NCI-H345 (cell line): Measurements from ENCODE around the gene DRD2.

ENCODE experiments used
- DNase-seq: peaks from one replicate; lab custom pipeline; 2025; lab: John Stamatoyannopoulos, UW

Gene DRD2

DNA sequence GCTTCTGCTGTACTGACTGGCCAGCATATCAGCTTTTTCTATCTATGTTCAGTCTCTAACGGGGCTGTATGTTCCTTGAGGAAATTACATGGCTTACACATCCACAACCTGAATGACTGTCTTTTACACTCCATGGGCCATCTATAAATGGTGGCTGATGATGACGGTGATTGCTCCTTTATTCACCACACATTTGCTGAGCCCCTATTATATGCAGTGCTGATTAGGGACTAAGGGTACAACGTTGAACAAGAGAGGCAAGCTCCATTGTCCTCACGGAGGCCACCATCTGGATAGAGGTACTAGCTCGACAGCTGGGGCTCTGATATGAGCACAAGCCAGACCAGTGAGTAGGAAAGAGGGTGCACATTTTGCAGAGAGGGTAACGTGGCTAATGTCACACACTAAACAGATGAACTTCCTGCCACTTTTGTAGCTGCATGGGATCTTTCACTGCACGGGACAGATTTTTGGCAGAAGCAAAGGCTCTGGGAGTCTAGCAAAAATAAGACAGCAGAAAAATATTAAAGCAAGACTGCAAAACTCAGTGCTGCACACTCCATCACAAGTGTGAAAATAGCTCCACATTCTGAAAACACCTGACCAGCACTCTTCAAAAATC, 30.6 kb downstream of the DRD2 start:
- DNase-seq: no peak

DNA sequence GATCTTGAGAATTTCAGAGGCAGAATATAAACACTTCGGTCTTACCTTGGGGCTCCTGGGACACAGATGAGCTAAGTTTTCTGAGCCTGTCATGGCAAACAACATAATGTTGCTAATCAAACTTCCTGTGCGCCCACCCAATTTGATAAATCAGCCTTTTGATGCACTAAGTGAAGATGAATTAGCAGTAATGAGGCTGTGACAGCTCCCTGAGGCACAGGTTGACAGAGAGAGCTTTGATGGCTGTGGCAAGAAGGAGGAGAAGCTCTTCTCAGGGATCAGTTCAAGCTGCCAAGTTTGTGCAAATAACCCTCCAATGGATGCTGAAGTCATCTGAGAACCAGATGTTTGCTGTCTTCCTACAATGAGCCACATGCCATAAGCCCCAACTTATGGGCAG, 34.4 kb downstream of the DRD2 start:
- DNase-seq: no peak

DNA sequence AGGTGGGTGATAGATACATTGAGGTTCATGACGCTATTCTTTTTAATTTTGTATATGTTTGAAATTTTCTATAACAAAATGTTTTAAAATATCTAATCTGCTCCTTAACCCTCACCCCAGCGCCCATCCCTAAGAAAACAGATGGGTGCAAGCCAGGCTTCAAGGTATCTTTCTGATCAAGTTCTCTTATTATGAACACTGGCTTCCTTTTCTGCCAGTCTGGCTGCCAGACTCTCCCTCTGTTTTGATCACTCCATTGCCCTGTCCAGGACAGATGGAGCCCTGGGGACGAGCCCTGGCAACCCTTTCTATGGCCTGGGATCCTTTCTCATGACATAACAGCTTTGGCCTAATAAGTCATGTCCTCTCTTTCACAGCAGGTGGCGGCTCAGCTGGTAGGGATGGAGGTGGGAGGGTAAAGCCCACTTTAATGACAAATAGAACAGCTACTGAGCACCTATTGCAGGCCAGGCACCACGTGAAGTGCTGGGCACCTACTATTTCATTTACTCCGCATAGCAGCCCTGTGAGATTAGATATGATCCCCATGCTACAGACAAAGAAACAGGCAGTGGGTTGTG, 38.4 kb downstream of the DRD2 start:
- DNase-seq: no peak

DNA sequence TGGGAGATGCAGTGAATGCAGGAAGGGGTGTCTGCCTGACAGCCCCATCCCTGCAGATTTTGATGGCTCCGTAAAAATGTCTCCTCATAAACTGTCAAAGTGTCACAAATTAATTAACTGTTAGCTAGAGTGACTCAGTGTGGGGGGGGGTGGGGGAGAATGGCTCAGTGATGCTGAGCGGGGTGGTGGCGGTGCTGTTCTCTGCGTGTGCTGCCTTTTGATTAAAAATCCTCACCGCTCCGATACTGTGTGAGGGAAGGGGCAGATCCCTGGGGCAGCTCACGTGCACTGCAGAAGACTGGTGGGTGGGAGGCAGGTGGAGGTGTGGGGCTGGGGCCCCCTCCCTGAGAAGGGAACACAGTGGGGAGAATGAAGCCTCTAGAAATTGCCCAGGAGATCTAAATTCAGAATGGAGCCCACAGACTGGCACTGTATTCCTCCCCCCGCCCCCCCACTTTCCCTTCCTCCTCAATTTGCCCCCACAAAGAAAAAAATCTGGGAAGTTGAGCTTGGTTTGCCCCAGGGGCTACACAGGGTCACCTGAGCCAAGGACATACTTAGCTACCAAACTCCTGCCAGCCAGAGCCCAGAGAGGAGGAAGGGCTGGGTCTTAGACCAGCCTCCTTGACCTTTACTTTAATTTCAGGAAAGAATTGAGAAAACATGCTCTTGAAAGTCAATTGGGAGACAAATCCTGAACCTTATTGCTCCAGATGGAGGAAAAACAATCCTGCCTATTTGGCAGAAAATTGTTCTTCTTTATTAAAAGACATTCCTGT, 39.8 kb downstream of the DRD2 start:
- DNase-seq: no peak

DNA sequence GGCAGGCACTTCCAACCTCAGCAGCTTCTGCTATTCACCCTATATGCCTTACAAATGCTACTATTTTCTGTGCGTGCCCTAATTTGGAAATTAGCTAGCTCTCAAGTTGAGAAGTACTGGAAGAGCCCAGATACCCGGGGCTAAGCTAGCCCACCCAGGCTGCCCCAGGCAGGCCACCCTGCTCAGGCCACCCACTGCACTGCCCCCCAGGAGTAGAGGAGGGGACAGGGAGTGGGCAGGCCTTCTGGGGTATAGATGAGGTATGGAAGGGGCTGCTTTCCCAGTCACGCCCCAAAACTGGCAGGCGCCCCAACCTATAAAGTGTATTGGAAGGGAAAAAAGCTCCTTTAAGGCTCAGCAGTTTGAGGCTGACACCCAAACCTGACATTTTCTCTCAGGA, 43.5 kb downstream of the DRD2 start:
- no peak for DNase-seq

DNA sequence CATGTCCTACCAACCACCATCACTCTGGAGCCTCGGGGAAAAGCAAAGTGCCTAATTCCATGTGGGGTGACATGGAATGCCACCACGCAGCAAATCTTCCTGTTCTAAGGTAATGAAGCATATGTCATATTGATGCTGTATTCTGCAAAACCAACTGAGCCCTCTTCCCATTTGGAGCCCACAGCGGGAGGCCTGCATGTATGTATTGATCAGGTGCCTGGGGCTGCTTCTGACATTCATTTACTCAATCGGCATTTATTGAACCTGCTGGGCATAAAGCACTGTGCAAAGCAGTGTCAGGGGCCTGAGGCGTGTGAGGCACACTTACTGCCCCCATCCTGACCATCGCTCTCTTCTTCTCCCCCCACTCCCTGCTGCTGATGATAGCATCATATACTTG, 48.5 kb downstream of the DRD2 start:
- DNase-seq: no peak

DNA sequence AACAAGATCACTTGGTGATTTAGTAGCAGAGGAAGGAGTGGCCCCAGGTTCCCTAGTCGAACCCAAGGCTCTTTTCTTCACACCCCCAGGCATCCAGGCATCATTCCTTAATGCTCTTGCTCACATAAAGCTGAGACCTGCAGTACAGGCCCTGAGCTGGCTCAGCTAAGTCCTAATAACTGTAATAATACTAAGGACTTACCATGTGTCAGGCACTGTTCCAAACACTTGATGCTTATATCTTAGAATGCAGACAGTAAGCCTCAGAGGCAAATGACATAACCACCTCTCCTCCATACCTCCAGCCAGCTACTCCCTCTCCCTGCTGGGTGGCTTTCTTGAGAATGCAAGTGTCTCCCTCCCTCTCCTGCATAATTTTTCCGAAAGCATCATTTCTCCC, 54.4 kb downstream of the DRD2 start:
- no peak for DNase-seq

DNA sequence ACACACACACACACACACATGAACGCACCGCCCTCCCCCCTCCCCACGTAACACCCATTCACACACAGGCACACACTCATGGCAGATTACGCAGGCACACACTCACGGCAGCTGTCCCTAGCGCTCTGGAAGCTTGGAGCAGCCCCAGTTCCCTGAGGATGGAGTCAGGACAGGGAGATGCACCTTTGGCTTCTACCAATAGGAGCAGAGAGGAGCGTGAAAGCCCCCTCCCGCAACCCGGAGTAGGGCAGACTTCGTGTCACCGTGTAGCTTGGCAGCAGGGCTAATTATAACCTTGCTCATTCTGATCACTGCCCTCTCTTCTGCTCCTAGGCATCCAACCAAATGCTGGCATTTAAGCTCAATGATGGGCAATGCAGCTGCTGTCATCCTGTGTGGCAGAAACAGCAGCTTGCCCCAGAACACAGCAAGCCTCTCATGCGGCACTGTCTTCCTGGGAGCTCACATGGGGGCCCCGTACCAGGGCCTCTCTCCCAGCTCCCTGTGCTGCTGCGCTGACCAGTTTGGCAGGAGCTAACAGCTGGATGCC, 55.7 kb downstream of the DRD2 start:
- no peak for DNase-seq

DNA sequence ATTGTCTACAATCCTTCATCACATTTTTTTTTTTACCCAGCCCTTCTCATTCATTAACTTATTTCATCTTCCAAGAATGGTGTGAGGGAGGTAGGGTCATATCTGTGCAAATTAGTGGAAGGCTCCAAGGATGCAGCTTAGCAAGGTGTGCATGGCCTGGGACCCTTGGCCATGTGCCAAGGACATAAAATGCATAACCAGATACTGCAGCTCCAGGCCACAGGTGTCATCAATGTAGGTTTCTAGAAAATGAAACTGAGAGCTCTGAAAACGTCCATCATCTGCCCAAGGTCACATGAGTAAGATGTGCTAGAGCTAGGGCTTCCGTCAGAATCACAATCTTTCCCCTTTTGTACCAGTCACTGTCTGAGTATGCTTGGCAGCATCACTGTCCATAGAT, 57.8 kb downstream of the DRD2 start:
- no peak for DNase-seq

DNA sequence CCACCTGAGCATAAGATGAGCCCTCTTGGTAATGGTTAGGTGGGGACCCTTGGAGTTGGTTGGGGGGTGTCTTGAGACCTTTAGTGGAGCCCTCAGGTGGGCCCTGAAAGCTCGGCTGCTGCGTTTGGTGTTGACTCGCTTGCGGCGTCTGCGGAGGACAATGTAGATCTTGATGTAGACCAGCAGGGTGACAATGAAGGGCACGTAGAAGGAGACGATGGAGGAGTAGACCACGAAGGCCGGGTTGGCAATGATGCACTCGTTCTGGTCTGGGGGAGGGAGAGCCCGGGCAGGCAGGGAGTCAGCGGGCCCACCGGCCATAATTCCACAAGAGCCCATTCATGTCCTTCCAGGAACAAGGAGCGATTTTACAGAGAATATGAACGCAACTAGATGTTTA, 59.9 kb downstream of the DRD2 start:
- DNase-seq: no peak

DNA sequence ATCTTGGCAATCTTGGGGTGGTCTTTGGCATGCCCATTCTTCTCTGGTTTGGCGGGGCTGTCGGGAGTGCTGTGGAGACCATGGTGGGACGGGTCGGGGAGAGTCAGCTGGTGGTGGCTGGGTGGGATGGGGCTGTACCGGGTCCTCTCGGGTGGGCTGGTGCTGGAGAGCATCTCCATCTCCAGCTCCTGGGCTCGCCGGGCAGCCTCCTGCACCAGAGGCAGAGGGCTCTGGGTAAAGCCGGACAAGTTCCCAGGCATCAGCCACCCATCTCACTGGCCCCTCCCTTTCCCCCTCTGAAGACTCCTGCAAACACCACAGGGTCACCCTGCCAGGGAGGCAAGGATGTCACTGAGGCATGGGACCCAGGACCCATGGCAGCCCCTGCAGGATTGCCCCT, 62.5 kb downstream of the DRD2 start:
- no peak for DNase-seq

DNA sequence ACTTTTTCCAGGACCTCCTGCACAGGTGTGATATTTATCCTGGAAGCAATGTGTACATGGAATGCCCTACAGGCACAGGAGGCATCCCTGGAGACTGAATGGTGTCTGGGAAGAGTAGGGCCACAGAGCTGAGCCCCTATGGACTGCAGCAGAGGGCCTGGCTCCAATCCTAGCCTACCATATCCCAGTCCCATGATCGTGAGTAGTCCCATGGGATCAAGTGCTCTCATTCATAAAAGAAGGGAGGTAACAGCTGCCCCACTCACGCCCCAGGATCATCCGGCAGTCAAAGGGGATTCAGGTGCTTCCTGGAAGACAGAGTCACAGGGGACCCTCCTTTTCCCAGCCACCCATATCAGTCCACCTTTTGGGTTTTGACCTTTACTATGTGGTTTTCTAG, 63.7 kb downstream of the DRD2 start:
- DNase-seq: peak; percentile 53

DNA sequence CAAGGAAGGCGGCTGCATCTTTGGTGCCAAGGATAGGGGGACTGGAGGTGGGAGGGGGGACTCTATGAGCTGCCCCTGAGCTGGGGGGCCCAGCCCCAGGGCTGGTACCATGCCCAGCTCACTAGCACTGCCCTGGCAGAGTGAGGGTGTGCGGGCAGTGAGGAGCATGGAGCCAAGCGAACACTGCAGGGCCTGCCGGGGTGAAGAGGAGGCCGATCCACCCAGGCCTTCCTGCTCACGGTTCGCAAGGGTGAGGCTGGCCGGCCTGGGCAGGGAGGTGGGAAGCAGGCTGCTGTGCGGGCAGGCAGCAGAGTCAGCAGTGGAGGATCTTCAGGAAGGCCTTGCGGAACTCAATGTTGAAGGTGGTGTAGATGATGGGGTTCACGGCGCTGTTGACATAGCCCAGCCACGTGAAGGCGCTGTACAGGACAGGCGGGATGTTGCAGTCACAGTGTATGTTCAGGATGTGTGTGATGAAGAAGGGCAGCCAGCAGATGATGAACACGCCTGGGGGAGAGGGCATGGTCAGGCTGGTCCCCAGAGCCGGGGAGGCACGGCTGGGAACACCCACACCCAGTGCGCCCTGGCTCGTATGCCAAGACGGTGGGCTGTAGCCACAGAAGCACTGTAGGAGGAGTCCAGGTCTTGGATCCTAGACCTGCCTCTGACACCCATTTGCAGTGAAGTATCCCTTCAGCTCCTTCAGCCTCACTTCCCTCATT, 64.6 kb downstream of the DRD2 start:
- no peak for DNase-seq

DNA sequence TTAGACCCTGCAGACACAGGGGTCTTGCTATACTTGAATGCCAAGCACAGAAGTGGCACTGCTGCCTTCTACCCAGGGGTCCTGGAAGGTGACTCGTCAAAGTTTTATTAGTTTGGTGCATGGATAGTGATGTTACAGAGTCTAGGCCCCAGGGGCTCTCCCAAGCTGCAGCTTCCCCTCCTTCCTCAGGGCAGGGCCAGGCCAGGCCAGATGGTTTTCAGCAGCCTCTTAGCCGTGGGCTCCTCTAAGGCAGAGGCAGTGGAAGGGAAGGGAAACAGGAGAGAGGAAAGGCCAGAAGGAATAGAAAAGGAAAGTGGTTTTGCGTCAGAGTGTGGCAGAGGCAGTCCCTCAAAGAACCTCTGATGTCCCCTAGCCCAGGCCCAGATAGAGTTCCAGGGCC, 65.7 kb downstream of the DRD2 start:
- DNase-seq: no peak

DNA sequence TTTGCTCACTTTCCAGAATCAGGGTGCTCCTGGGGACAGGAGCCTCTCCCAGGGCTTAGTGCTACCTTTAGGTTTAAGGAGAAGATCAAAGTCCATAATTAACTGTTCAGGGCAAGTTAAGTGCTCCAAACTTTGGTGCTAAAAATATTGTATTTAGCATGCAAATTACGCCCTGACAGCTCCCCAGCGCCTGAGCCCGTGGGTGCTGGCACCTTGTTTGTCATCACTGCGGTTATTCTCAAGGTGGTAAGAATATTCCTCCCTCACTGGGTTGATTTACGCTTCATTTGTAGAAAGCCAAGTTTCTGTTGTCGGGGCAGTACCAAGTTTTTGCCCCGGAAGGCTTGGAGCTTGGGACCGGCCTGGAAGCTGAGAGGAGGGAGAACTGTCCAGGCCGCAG, 66.3 kb downstream of the DRD2 start:
- DNase-seq: no peak

DNA sequence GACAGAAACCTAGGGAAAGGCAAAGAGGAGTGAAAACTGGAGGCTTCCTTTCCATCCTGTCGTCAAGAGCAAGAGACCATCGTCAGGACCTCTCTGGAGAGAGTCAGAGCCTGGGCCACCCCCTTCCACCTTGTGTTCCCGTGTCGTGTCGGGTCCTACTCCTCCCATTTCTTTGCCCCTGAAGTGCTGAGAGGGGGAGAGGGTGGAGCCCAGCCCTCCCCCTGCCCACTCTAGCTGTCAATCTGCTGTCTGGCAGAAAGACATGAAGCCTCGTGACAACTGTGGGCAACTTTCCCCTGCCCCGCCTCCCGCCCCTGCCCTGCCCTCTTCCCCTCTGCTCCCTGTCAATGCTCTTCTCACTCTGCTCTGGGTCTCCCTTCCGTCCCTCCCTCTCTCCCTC, 67.0 kb downstream of the DRD2 start:
- DNase-seq: no peak

DNA sequence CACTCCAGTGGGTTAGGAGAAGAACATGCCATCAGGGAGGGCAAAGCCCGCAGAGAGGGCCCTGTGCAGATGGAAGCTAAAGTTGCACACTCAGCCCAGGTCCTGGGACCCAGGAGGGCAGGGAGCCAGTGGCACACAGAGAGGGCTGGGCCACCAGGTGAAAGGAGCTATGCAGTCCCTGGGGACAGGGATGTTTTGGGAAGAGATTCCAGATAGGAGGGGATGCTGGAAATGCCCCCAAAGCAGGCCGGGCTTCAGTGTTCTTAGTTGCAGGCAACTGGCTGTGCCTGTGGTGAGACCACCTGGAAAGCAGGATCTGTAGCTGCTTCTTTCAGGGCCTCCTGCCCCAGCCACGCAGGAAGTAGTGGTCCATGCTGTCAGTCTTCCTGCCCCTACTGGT, 68.0 kb downstream of the DRD2 start:
- no peak for DNase-seq

DNA sequence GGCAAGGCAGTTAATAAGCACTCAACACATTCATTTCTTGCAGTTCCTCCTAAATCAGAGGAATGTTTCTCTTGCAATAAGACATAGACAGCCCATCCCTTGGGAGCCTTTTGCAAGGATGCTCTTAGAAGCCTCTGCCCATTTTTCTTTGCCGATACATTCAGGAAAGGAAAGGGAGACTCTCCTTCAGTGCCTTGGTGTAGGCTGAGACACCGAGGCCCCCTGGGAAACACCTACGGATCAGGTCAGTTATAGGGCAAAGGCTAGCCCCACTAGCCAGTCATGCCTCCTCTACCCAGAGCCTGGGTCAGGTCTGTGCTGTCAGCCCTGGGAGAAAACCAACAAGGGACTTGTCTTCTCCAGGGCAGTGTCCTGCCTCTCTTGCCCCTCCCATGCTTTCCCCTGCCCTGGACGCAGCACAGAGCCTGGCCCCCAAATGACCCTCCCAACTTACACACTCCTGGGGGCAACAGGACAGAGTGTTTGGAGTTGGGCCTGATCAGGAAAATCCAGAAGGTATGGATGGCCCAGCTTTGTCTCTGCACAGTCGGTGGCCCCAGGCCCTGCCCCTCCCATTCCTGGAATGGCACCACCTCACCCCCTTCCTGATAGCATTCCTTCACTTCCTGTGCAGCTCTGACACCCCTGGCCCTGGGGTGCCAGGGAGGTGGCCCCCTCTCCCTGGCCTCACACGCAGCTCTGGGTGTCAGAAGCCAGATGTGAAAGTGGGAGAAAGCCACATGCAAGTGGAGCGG, 69.3 kb downstream of the DRD2 start:
- no peak for DNase-seq

DNA sequence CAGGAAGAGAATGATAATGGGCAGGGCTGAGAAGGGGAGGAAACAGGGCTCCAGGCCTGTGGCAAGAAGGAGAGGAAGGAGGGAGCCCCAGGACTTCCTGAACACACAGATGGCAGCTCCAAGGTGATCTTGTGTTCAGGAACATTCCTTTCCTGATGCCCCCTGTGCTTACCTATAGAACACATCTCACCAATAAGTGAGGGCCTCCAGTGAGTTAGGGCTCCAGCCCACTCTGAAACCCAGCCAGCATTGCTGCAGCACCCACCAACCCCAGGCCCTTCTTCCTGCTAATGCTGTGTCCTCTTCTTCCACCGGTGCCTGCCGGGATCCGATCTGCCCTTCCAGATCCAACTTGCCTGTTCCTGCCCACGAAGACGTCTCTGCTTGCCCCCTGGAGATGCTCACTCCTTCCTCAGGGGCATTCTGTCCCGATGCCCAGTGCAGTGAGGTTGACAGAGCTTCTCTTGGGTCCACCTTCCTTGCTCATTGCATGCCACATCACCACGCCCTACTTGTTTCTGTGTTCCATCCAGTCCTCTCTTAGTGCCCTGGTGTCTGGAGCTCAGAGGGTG, 70.3 kb downstream of the DRD2 start:
- DNase-seq: no peak

DNA sequence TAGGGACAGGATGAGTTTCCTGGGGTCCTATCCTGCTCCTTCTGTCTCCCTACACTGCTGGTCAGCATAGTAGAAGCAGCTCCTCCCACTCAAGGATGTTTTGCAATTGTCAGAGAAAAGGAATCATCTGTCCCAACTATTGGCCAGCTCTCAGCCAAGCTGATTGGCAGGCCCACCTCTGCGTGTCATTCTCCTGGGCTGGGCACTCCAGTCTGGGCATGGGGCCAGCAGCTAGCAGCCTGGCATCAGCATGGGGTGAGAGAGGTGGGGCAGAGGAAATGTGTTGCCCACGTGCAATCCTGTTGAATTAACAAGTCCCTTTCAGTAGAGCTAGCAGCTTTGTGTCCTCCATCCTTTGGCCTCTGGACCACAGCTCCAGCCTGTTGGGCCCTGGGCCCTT, 73.5 kb downstream of the DRD2 start:
- peak; percentile 96 for DNase-seq

DNA sequence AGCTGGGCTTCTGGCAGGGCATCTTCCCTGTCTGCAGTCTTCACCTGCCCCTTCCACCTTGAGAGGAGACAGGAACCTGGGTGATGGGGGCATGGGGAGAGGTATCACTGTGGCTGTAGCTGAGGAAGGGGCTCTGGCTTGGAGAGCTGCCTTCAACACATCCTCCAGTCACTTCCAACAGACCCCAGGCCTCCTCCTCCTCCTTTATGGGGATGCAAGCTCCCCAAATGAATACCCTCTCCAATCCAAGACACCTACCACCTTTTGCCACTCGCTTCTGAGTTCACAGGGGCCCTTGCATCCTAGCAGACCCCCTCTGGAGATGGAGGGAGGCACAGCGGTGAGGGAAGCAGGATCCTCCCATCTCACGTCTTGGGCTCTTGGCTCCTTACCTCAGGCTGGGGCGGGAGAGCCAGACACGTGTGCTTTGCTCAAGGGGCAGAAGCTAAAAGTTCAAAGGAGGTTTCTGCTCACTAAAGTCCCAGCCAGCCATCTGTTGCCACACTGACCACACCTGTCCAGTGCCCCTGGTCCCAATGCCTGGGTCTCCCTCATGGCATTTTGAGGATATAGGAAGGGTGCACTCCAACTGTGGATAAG, 74.5 kb downstream of the DRD2 start:
- no peak for DNase-seq
